Cardiac fibroblast (primary cell): Measurements from ENCODE around the gene LCOR.

Experiments
- DNase-seq, 2 donors: peaks; one replicate each; pipeline versions ENCODE4 v3.0.0 to v3.0.0-alpha.2; 2010; ENCODE audit warnings: low read depth in 2 of 2
- H3K4me3 ChIP-seq, 2 donors: replicated peaks in 1 of 2; 1 replicate in 1 of 2; 2 replicates in 1 of 2; pipeline ENCODE4 v1.5.1; 2011; ENCODE audit warnings: low read depth in 2 of 2, low read length in 2 of 2, mild to moderate bottlenecking in 2 of 2, moderate library complexity in 1 of 2
- TF ChIP-seq, protein P1 (sequence below): IDR thresholded peaks from one replicate; pipeline ENCODE4 v1.5.1; 2011; ENCODE audit warnings: low read depth, mild to moderate bottlenecking, low read length, inconsistent platforms

LCOR gene

GRCh38 chr10:96912405-96912804 is 80.3 kb downstream of the LCOR start:
- TF ChIP-seq, protein P1, sequence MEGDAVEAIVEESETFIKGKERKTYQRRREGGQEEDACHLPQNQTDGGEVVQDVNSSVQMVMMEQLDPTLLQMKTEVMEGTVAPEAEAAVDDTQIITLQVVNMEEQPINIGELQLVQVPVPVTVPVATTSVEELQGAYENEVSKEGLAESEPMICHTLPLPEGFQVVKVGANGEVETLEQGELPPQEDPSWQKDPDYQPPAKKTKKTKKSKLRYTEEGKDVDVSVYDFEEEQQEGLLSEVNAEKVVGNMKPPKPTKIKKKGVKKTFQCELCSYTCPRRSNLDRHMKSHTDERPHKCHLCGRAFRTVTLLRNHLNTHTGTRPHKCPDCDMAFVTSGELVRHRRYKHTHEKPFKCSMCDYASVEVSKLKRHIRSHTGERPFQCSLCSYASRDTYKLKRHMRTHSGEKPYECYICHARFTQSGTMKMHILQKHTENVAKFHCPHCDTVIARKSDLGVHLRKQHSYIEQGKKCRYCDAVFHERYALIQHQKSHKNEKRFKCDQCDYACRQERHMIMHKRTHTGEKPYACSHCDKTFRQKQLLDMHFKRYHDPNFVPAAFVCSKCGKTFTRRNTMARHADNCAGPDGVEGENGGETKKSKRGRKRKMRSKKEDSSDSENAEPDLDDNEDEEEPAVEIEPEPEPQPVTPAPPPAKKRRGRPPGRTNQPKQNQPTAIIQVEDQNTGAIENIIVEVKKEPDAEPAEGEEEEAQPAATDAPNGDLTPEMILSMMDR: no peak
- no peak overlapping the region for H3K4me3 ChIP-seq
- DNase-seq: no peak

DNA sequence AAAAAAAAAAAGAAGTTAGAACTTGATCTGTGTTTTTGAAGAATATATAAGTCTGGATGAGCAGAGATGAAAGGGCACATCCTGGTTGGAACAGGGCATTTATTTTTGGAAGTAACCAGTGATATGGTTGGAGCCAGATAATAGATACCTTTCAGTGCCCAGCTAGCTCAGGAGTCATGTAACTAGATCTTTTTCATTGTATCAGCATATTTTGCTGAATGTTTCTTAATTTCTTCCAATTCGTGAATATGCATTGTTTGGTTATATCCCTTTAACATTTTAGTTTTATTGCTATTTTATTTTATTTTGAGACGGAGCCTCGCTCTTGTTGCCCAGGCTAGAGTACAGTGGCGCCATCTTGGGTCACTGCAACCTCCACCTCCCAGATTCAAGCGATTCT is 81.8 kb downstream of the LCOR start:
- no peak overlapping the region for H3K4me3 ChIP-seq
- DNase-seq: no peak
- TF ChIP-seq, protein P1: no peak

- TF ChIP-seq, protein P1: no peak
- no peak overlapping the region for H3K4me3 ChIP-seq
- no peak for DNase-seq
These were observed 85.5 kb downstream of the LCOR start for GRCh38 chr10:96917628-96918027.

- no peak for DNase-seq
- TF ChIP-seq, protein P1: no peak
- H3K4me3 ChIP-seq: no peak overlapping the region
These were observed 86.3 kb downstream of the LCOR start for GRCh38 chr10:96918214-96919002.

DNA sequence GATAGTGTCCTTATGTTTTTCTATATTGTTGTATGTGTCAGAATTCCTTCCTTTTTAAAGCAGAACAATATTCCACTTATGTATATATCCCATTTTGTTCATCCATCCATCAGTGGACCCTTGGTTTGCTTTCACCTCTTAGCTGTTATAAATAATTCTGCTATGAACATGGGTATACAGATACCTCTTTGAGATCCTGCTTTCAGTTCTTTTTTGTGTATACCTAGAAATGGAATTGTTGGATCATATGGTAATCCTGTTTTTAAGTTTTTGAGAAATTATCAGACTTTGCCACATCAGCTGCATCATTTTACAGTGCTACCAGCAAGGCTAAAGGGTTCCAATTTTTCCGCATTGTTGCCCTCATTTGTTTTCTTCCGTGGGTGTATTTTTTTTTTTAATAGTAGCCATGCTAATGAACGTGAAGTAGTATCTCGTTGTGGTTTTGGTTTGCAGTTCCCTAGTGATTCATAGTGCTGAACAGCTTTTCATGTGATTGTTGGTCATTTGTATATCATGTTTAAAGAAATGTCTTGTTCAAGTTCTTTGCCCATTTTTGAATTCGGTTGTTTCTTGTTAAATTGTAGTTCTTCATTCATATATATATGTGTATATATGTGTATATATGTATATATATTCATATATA is 87.8 kb downstream of the LCOR start:
- peak; percentile 19 to 47 for DNase-seq
- TF ChIP-seq, protein P1: no peak
- no peak overlapping the region for H3K4me3 ChIP-seq

GRCh38 chr10:96921655-96922054 is 89.6 kb downstream of the LCOR start:
- no peak overlapping the region for H3K4me3 ChIP-seq
- TF ChIP-seq, protein P1: no peak
- no peak for DNase-seq
